Fibroblast of the aortic adventitia (primary cell): Measurements from ENCODE around the gene GOLIM4. TPM values are rescaled to one million over a fixed set of nuclear protein-coding genes. Genes with fewer than 3 reads are reported as not detected.

Experiments used
- DNase-seq: peaks from one replicate; pipeline ENCODE4 v3.0.0-alpha.2; 2010; ENCODE audit warnings: low read depth
- H3K4me3 ChIP-seq: 2 replicates; pipeline ENCODE4 v1.5.1; 2011; ENCODE audit warnings: low read depth, mild to moderate bottlenecking, control low read depth, low read length, moderate library complexity
- CTCF ChIP-seq: IDR thresholded peaks from 2 replicates; pipeline ENCODE4 v1.5.1; 2011; ENCODE audit warnings: mild to moderate bottlenecking, low read length, control low read depth, inconsistent platforms; ENCODE audit not compliant: insufficient read depth
- total RNA-seq: library from RNA; depleted of rRNA; stranded (reverse); fragments of >200 nt; gene quantifications from 2 replicates; pipeline ENCODE4 v1.2.3, GENCODE V29; 2012; ENCODE audit warnings: low replicate concordance

Gene GOLIM4
- total RNA-seq, 1 donor: 50.0 TPM

GRCh38 chr3:168080022-168080421 is 15.7 kb downstream of the GOLIM4 start:
- DNase-seq: no peak
- no peak for TF ChIP-seq CTCF
- H3K4me3 ChIP-seq: no peak overlapping the region

GRCh38 chr3:168077091-168077490 is 18.6 kb downstream of the GOLIM4 start:
- no peak for DNase-seq
- H3K4me3 ChIP-seq: no peak overlapping the region
- TF ChIP-seq CTCF: no peak

GRCh38 chr3:168073842-168074605 is 21.7 kb downstream of the GOLIM4 start:
- no peak overlapping the region for H3K4me3 ChIP-seq
- no peak for TF ChIP-seq CTCF
- no peak for DNase-seq

DNA sequence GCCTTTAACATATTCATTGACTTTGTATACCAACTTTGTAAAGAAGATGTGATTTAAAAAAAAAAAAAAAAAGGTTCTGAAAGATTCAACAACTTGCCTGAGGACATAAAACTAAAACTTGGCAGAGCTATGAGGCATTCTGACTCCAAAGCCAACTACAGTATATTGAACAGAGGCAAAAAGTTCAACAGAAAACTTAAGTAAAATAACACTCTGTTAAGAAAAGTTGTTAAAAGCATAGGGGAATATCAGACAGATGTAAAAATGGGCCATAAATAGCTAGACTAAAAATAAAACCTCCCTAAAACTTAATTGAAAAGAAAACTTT is 23.4 kb downstream of the GOLIM4 start:
- no peak overlapping the region for H3K4me3 ChIP-seq
- TF ChIP-seq CTCF: no peak
- peak; percentile 54 for DNase-seq

GRCh38 chr3:168071591-168072322 is 24.0 kb downstream of the GOLIM4 start:
- TF ChIP-seq CTCF: no peak
- peak; percentile 71 for DNase-seq
- H3K4me3 ChIP-seq: no peak overlapping the region

- H3K4me3 ChIP-seq: no peak overlapping the region
- no peak for TF ChIP-seq CTCF
- no peak for DNase-seq
These were observed 24.8 kb downstream of the GOLIM4 start for GRCh38 chr3:168070919-168071318.
